ENCODE data around the gene DDX25. TPM values are rescaled to one million over a fixed set of nuclear protein-coding genes. Genes with fewer than 3 reads are reported as not detected.
A peak's percentile ranks its signal among the peaks of the same experiment; 100 is the strongest.

The DDX25 gene
- total and polyA plus RNA-seq, 5 experiments from 2014 or later, result 0.52 to 0.89 TPM; not detected in 3

DNA sequence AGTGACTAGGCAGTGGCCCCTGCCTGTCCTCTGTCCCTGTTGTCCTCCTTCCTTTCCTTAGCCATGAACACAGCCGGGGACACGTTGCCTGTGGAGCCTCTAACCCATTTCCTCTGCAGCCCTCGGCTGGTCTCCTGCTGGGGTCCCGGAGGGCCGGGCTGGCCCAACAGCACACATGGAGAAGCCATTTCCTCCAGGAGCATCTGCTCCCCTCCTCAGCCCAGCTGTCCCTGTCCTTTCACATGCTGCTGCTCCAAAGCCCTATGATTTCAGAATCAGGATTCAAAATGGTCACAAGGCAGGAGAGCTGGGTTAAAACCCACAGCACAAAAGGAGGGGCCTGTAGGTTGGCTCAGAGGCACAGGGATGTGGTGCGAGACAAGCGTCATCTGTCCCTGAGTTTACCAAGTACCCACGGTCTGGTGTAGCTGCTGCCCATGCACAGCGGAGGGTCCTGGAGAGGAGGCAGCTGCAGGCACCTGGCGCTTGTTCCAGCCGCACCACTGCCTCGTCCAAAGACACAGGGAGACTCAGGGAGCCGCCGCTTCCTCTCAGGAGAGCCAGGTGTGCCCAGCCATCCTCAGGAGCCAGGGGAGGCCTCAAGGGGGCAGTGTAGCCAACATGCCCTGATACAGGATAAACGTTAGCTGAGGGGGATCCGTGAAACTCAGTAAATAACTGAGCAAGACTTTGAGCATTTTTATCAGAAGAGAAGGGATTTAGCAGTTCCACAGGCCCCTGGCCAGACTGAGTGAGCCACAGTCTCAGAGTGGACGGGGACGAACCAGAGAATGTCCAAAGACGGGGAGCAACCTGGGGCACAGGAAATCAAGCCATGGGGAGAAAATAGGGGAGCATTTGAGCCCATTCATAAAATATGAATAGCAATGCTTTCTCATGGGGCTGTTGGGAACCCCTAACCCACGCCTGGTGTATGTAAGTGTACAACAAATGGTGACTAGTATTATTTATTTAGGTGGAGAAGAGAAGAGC, 37.6 kb downstream of the DDX25 start:
- ATAC-seq (peak; percentile 60 to 74), DNase-seq (peak in 8 of 10 donors; percentile 11 to 72 (median 42))
- H3K27ac Mint-ChIP-seq, result no peak overlapping the region
- POLR2A ChIA-PET, result no interaction called here
- H3K9me3 Mint-ChIP-seq, result no peaks in the 10 kb centered on the region
- H3K27me3 Mint-ChIP-seq, result no peaks in the 10 kb centered on the region
- peak overlapping the region in 5 of 10 donors; percentile 8 to 54 (median 44) for H3K4me3 Mint-ChIP-seq
- H3K4me1 Mint-ChIP-seq, result peaks cover 10 to 20% (median 14%) of the 10 kb centered on the region in 4 donors
- no peaks in the 10 kb centered on the region for H3K36me3 Mint-ChIP-seq

GRCh38 chr11:125942771-125943428, 38.6 kb downstream of the DDX25 start:
- no peaks in the 10 kb centered on the region for H3K9me3 Mint-ChIP-seq
- ATAC-seq (no peak), DNase-seq (no peak)
- POLR2A ChIA-PET, result no interaction called here
- no peaks in the 10 kb centered on the region for H3K36me3 Mint-ChIP-seq
- peaks cover 10 to 20% (median 14%) of the 10 kb centered on the region in 4 donors for H3K4me1 Mint-ChIP-seq
- H3K4me3 Mint-ChIP-seq, result no peak overlapping the region
- no peak overlapping the region for H3K27ac Mint-ChIP-seq
- H3K27me3 Mint-ChIP-seq, result no peaks in the 10 kb centered on the region

DNA sequence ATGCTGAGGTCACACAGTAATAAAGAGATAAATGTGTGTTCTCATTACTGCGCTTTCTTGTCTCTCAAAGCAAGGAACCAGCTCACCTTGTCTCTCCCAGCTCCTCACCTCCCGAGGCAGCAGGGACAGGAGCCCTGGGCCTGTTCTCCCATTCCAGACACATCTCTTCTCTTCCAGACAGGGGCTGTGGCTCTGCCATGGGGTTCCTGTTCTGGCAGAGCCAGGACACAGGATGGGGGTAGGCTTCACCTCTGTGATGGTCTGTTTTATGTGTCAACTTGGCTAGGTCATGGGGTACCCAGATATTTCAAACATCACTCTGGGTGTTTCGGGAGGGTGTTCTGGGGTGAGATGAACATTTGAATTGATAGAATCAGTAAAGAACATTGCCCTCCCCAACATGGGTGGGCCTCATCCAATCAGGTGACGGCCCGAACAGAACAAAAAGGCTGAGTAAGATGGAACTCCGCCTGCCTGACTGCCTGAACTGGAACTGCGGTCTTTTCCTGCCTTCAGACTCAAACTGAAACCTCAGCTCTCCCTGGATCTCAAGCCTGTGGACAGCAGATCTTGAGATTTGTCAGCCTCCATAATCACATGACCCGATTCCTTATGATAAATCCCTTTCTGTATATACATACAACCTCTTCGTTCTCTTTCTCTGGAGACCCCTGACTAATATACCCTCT, 39.5 kb downstream of the DDX25 start:
- Mint-ChIP-seq H3K27ac (peak overlapping the region in 1 of 10 donors; percentile 27), H3K36me3 (no peaks in the 10 kb centered on the region), H3K27me3 (peaks cover 0 to 2% (median 0%) of the 10 kb centered on the region in 5 donors), H3K9me3 (no peaks in the 10 kb centered on the region), H3K4me1 (peaks cover 4 to 13% (median 8%) of the 10 kb centered on the region in 4 donors), H3K4me3 (no peak overlapping the region)
- no peak for DNase-seq
- no peak for ATAC-seq
- POLR2A ChIA-PET, result no interaction called here

- no peak overlapping the region for H3K4me3 Mint-ChIP-seq
- no peaks in the 10 kb centered on the region for H3K36me3 Mint-ChIP-seq
- H3K4me1 Mint-ChIP-seq, result peaks cover 3 to 10% (median 6%) of the 10 kb centered on the region in 4 donors
- peaks cover 0 to 4% (median 3%) of the 10 kb centered on the region in 5 donors for H3K27me3 Mint-ChIP-seq
- POLR2A ChIA-PET, result no interaction called here
- H3K27ac Mint-ChIP-seq, result peak overlapping the region in 1 of 10 donors; percentile 27
- DNase-seq (no peak), ATAC-seq (no peak)
- no peaks in the 10 kb centered on the region for H3K9me3 Mint-ChIP-seq
Measured at GRCh38 chr11:125944350-125945010, 40.2 kb downstream of the DDX25 start.

DNA sequence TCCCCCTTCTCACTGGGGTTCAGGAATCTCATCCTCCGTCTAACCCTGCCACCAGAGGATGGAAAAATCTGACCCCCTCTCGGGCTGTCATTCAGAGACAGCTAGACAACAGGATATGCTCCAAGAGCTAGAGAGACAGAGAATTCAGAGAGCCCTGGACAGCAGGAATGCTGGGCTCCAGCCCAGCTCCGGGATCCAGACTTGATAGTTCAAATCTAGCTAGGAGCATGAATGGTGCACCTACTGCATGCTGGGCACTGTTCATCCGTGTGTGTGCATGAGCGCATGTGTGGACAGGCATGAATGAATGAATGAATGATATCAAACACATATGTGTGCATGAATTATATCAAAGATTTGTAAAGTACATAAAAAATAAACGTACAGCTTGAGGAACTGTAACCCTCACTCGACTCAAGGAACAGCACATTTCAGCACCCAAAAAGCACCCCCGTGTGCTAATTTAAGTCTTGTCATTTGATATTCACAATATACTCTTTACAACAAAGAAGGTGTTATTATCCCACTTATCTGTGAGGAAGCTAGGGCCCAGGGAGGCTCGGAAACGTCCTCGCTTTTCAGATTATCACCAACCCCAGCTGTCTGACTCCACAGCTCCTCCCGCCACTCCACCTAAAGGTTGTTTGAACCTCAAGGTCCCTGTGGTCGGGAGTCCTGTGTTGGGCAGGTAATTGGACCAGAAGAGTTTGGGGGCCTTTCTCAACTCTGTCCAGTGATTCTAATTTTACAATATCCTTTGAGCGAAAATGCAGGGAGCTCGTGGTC, 40.9 kb downstream of the DDX25 start:
- Mint-ChIP-seq H3K36me3 (no peaks in the 10 kb centered on the region), H3K4me1 (peaks cover 3 to 10% (median 6%) of the 10 kb centered on the region in 4 donors), H3K27me3 (peaks cover 0 to 4% (median 3%) of the 10 kb centered on the region in 5 donors), H3K27ac (no peak overlapping the region), H3K9me3 (no peaks in the 10 kb centered on the region), H3K4me3 (no peak overlapping the region)
- DNase-seq (no peak), ATAC-seq (no peak)
- POLR2A ChIA-PET, result no interaction called here

DNA sequence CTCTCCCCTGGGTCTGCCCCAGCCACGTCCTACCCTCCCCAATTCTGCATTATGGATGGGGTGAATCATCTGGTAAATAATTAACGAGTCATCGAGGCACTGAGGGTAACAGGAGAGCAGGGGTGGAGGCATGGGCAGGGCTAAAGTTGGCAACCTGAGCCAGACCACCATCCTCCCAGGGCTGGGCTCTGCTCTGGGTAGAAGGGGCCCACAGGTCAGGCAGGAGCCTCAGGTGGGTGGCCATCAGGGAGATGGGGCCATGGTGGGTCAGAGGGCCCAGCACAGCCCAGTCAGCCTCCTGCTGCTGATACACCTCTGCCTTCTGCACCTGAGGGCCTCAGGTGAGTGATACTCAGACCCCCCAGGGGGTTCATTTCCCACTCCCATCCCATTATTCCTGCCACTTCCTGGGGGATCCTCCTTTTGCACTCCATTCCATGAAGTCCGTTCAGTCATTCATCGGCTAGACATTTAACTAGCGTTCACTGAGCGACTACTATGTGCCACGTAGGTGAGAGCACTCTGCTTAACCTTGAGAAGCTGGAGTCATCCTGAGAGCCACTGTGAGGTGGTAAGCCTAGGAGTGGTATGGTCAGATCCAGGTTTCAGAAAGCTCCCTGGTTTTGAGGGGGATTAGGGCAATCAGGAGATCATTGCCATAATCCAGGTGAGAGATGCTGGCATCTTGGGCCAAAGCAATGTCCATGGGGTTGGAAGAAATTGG, 41.7 kb downstream of the DDX25 start, which contains the start of gene VSIG10L2:
VSIG10L2 (plus strand) TSS at position 248 of the 724 bp plus-strand sequence; CDS start at position 260, 12 bp downstream.
- Mint-ChIP-seq H3K4me3 (no peak within 1 kb of the TSS), H3K27ac (no peak within 1 kb of the TSS), H3K27me3 (peaks cover 1 to 8% (median 3%) of the 10 kb centered on the region in 5 donors), H3K4me1 (peaks cover 3 to 10% (median 6%) of the 10 kb centered on the region in 4 donors), H3K9me3 (no peaks in the 10 kb centered on the region), H3K36me3 (no peaks in the 10 kb centered on the region)
- no peak for ATAC-seq
- no peak for DNase-seq
- POLR2A ChIA-PET, result interaction anchor here (0.7 kb wide), 1 partner anchor 235 kb away, joined by 4 read pairs; no protein-coding TSS in a partner anchor

DNA sequence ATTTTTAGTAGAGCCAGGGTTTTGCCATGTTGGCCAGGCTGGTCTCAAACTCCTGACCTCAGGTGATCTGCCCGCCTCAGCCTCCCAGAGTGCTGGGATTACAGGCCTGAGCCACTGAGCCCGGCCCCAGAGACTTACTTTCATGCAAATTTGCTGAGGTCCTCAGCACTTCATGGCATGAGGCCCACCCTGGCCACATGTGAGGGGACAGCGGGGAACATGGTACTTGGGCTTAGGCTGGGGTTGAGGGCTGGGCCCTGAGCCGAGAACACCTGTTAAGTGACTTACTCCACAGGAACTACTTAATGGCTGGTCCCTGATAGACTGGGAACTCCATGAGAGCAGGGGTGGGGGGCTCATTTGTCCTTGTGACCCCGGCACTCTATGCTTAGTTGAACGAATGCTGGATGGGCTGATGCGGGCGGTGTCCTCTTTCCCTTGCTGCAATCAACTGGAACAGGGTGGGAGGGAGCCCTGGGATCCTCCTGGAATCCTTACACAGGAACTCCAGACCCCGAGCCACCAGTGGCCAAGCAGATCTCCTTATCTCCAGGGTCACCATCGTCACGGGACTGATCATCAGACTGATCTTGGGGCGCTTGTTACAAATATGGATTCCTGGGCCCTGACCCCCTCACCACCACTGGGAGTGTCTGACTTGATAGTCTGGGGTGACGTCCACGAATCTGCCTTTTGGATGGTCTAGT, 42.6 kb downstream of the DDX25 start:
- DNase-seq (no peak), ATAC-seq (no peak)
- Mint-ChIP-seq H3K4me1 (peaks cover 3 to 9% (median 6%) of the 10 kb centered on the region in 4 donors), H3K27ac (no peak overlapping the region), H3K27me3 (peaks cover 3 to 12% (median 8%) of the 10 kb centered on the region in 5 donors), H3K36me3 (no peaks in the 10 kb centered on the region), H3K4me3 (no peak overlapping the region), H3K9me3 (no peaks in the 10 kb centered on the region)
- POLR2A ChIA-PET, result no interaction called here

GRCh38 chr11:125947419-125948277, 43.3 kb downstream of the DDX25 start:
- POLR2A ChIA-PET, result no interaction called here
- DNase-seq (no peak), ATAC-seq (no peak)
- Mint-ChIP-seq H3K4me1 (peaks cover 0 to 1% (median under 1%) of the 10 kb centered on the region in 4 donors), H3K9me3 (no peaks in the 10 kb centered on the region), H3K27ac (no peak overlapping the region), H3K36me3 (no peaks in the 10 kb centered on the region), H3K27me3 (peaks cover 3 to 12% (median 8%) of the 10 kb centered on the region in 5 donors), H3K4me3 (no peak overlapping the region)

DNA sequence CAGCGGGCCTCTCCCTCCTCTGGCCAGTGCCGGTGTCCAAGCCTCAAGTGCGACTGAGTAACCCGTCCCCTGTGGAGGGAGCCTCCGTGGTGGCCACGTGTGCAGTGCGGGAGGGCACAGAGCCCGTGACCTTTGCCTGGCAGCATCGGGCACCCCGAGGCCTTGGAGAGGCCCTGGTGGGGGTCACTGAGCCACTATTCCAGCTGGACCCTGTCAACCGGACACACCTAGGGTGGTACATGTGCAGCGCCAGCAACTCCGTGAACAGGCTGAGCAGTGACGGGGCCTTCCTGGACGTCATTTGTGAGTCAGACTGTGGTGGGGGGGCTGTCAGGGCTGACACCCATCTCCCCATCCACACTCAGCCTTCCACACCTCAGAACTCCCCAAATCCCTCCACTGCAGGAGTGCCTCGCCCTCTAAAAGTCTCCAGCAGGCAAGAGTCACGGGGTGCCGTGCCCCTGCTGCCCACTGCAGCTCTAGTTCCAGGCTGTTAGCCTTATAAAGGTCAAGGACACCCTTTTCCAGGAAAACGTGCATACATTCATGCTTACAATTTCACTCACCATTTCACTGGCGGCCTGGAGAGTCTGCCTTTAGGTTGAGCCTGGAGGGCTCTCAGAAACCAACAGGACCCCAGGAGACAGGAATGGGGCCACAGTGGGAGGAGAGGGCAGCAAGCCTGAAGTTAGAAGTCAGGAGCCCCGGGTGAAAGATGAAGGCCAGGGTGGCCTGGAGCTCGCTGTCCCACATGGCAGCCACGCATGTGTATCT, 44.2 kb downstream of the DDX25 start:
- no peaks in the 10 kb centered on the region for H3K4me1 Mint-ChIP-seq
- no peak overlapping the region for H3K4me3 Mint-ChIP-seq
- DNase-seq, result no peak
- no peaks in the 10 kb centered on the region for H3K9me3 Mint-ChIP-seq
- H3K36me3 Mint-ChIP-seq, result no peaks in the 10 kb centered on the region
- no peak for ATAC-seq
- POLR2A ChIA-PET, result no interaction called here
- peaks cover 3 to 12% (median 8%) of the 10 kb centered on the region in 5 donors for H3K27me3 Mint-ChIP-seq
- no peak overlapping the region for H3K27ac Mint-ChIP-seq
